ENCODE results near the gene TPM4.
"Not testable (repeated sequence)": the region's sequence is repeated elsewhere in the genome, so short reads cannot be mapped to it uniquely, and the experiment has no call there.

Gene TPM4

DNA sequence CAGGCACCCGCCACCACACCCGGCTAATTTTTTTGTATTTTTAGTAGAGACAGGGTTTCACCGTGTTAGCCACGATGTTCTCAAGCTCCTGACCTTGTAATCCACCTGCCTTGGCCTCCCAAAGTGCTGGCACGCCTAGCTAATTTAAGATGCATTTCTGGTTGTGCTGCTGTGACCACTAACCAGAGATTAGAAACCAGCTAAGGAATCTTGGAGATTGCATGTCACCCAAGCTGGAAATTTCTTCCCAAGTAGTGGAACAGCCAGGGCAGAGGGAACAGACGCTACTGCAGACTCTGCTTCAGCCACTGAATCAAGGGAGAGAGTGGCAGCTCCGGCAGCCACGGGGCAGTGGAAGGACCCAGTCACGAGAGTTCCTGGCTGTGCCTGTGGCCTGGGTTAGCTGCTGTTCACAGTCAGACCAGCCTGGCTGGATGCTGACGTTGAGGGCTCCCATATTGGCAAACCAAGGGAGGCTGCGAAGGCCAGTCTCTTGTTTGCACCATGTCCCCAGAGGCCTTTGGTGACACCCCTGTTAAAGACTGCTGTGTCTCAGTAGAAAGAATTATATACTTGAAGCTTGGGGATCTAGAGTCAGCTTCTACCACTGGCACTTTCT, 7.9 kb downstream of the TPM4 start:
- Histone ChIP-seq H3K36me3 (ENCODE audit: control insufficient read depth, low read length) (peaks cover 88% of the 10 kb centered on the region), H3F3A (ENCODE audit: control insufficient read depth, insufficient read depth) (peaks cover 3% of the 10 kb centered on the region), H3K4me2 (ENCODE audit: low read length) (no peak overlapping the region), H3K27ac (ENCODE audit: low read depth, low read length) (no peak overlapping the region), H3K27me3 (ENCODE audit: control insufficient read depth, low read length) (no peaks in the 10 kb centered on the region), H3K4me3 (ENCODE audit: low read length) (no peak overlapping the region), H3K9me3 (ENCODE audit: control insufficient read depth, insufficient read depth, low read length) (no peaks in the 10 kb centered on the region), H3K9me2 (replicated peaks; ENCODE audit: control insufficient read depth, low read length) (no peaks in the 10 kb centered on the region), H4K20me1 (ENCODE audit: control insufficient read depth, insufficient read depth, low read depth, low read length) (0 out of 2 replicates have a peak, but pooled peaks cover 7% of the 10 kb centered on the region), H3K79me2 (ENCODE audit: control insufficient read depth, low read length) (peaks cover 57% of the 10 kb centered on the region), H3K4me1 (ENCODE audit: control insufficient read depth, low read length) (peaks cover 13% of the 10 kb centered on the region)
- TF ChIP-seq, protein P1, sequence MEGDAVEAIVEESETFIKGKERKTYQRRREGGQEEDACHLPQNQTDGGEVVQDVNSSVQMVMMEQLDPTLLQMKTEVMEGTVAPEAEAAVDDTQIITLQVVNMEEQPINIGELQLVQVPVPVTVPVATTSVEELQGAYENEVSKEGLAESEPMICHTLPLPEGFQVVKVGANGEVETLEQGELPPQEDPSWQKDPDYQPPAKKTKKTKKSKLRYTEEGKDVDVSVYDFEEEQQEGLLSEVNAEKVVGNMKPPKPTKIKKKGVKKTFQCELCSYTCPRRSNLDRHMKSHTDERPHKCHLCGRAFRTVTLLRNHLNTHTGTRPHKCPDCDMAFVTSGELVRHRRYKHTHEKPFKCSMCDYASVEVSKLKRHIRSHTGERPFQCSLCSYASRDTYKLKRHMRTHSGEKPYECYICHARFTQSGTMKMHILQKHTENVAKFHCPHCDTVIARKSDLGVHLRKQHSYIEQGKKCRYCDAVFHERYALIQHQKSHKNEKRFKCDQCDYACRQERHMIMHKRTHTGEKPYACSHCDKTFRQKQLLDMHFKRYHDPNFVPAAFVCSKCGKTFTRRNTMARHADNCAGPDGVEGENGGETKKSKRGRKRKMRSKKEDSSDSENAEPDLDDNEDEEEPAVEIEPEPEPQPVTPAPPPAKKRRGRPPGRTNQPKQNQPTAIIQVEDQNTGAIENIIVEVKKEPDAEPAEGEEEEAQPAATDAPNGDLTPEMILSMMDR (IDR thresholded peaks at IDR 0.05; ENCODE audit: low read depth, low read length, poor library complexity, severe bottlenecking) = no peak
- TF ChIP-seq EZH2phosphoT487 (IDR thresholded peaks at IDR 0.05; ENCODE audit: borderline replicate concordance, low read length) = no peak

DNA sequence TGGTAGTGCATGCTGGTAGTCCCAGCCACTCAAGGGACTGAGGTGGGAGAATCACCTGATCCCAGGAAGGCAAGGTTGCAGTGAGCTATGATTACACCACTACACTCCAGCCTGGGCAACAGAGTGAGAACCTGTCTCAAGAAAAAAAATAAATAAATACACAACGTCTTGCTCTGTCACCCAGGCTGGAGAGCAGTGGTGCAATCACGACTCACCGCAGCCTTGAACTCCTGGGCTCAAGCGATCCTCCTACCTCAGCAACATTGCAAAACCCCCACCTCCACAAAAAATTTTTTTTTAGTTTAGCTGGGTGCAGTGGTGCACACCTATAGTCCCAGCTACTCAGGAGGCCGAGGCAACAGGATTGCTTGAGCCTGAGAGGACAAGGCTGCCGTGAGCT, 8.8 kb downstream of the TPM4 start:
- TF ChIP-seq, protein P1 (IDR thresholded peaks at IDR 0.05; ENCODE audit: low read depth, low read length, poor library complexity, severe bottlenecking) = no peak
- no peak for TF ChIP-seq EZH2phosphoT487 (IDR thresholded peaks at IDR 0.05; ENCODE audit: borderline replicate concordance, low read length)
- H3K27ac ChIP-seq (ENCODE audit: low read depth, low read length) = no peak overlapping the region
- H3F3A ChIP-seq (ENCODE audit: control insufficient read depth, insufficient read depth) = no peaks in the 10 kb centered on the region; the same call in 1 of the 2 replicates
- no peak overlapping the region for H3K4me2 ChIP-seq (ENCODE audit: low read length)
- H3K4me1 ChIP-seq (ENCODE audit: control insufficient read depth, low read length) = peaks cover 3% of the 10 kb centered on the region
- H3K4me3 ChIP-seq (ENCODE audit: low read length) = no peak overlapping the region
- no peaks in the 10 kb centered on the region for H3K9me2 ChIP-seq (replicated peaks; ENCODE audit: control insufficient read depth, low read length)
- peaks cover 48% of the 10 kb centered on the region for H3K79me2 ChIP-seq (ENCODE audit: control insufficient read depth, low read length)
- peaks cover 92% of the 10 kb centered on the region for H3K36me3 ChIP-seq (ENCODE audit: control insufficient read depth, low read length)
- H3K9me3 ChIP-seq (ENCODE audit: control insufficient read depth, insufficient read depth, low read length) = no peaks in the 10 kb centered on the region
- H4K20me1 ChIP-seq (ENCODE audit: control insufficient read depth, insufficient read depth, low read depth, low read length) = 0 out of 2 replicates have a peak, but pooled peaks cover 6% of the 10 kb centered on the region
- H3K27me3 ChIP-seq (ENCODE audit: control insufficient read depth, low read length) = no peaks in the 10 kb centered on the region

DNA sequence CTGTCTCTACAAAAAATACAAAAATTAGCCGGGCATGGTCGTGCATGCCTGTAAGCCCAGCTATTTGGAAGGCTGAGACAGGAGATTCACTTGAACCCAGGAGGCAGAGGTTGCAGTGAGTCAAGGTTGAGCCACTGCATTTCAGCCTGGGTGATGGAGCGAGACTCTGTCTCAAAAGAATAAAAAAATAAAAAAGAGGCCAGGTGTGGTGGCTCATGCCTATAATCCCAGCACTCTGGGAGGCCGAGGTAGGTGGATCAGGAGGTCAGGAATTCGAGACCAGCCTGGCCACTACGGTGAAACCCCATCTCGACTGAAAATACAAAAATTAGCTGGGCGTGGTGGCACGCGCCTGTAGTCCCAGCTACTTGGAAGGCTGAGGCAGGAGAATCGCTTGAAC, 11.1 kb downstream of the TPM4 start:
- Histone ChIP-seq H3K79me2 (ENCODE audit: control insufficient read depth, low read length) (peaks cover 25% of the 10 kb centered on the region), H3K36me3 (ENCODE audit: control insufficient read depth, low read length) (peaks cover 92% of the 10 kb centered on the region)
- not testable (repeated sequence) for H3F3A ChIP-seq (ENCODE audit: control insufficient read depth, insufficient read depth); H3K27ac ChIP-seq (ENCODE audit: low read depth, low read length); H3K9me2 ChIP-seq (replicated peaks; ENCODE audit: control insufficient read depth, low read length); H3K4me3 ChIP-seq (ENCODE audit: low read length); H3K4me1 ChIP-seq (ENCODE audit: control insufficient read depth, low read length); H3K9me3 ChIP-seq (ENCODE audit: control insufficient read depth, insufficient read depth, low read length); H3K4me2 ChIP-seq (ENCODE audit: low read length); H4K20me1 ChIP-seq (ENCODE audit: control insufficient read depth, insufficient read depth, low read depth, low read length); H3K27me3 ChIP-seq (ENCODE audit: control insufficient read depth, low read length)

DNA sequence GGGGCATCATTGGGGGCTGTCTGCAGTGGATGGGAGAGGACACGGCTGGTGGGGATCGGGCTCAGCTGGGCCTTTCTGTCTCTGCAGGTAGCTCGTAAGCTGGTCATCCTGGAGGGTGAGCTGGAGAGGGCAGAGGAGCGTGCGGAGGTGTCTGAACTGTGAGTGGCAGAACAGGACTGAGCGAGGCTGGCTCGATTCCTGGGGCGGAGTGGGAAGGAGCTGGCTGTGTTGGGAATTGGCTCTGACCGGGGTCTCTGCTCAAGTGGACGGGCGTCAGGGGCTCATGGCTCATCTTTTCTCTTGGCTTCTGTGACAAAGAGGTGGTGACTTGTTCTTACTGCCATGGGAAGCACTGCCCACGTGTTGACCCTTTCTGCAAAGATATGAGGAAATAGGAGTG, 11.6 kb downstream of the TPM4 start:
- Histone ChIP-seq H3K4me3 (ENCODE audit: low read length) (no peak overlapping the region), H3K36me3 (ENCODE audit: control insufficient read depth, low read length) (peaks cover 92% of the 10 kb centered on the region), H3K9me3 (ENCODE audit: control insufficient read depth, insufficient read depth, low read length) (no peaks in the 10 kb centered on the region), H3K4me2 (ENCODE audit: low read length) (no peak overlapping the region), H3F3A (ENCODE audit: control insufficient read depth, insufficient read depth) (no peaks in the 10 kb centered on the region; the same call in 1 of the 2 replicates), H3K79me2 (ENCODE audit: control insufficient read depth, low read length) (peaks cover 20% of the 10 kb centered on the region), H3K9me2 (replicated peaks; ENCODE audit: control insufficient read depth, low read length) (no peaks in the 10 kb centered on the region), H3K4me1 (ENCODE audit: control insufficient read depth, low read length) (no peaks in the 10 kb centered on the region), H3K27me3 (ENCODE audit: control insufficient read depth, low read length) (no peaks in the 10 kb centered on the region), H3K27ac (ENCODE audit: low read depth, low read length) (no peak overlapping the region), H4K20me1 (ENCODE audit: control insufficient read depth, insufficient read depth, low read depth, low read length) (no peaks in the 10 kb centered on the region; the same call in 1 of the 2 replicates)
- TF ChIP-seq, protein P1 (IDR thresholded peaks at IDR 0.05; ENCODE audit: low read depth, low read length, poor library complexity, severe bottlenecking) = no peak
- no peak for TF ChIP-seq EZH2phosphoT487 (IDR thresholded peaks at IDR 0.05; ENCODE audit: borderline replicate concordance, low read length)
